GM21786 (cell line): ENCODE data around the gene NT5M.
"Not testable (repeated sequence)": the region's sequence is repeated elsewhere in the genome, so short reads cannot be mapped to it uniquely, and the experiment has no call there.

Source experiments
- ATAC-seq: cut with Tn5 transposase; IDR thresholded peaks from one replicate; pipeline ENCODE4 v1.9.1; 2021; ENCODE audit not compliant: unreplicated experiment

The NT5M gene

DNA sequence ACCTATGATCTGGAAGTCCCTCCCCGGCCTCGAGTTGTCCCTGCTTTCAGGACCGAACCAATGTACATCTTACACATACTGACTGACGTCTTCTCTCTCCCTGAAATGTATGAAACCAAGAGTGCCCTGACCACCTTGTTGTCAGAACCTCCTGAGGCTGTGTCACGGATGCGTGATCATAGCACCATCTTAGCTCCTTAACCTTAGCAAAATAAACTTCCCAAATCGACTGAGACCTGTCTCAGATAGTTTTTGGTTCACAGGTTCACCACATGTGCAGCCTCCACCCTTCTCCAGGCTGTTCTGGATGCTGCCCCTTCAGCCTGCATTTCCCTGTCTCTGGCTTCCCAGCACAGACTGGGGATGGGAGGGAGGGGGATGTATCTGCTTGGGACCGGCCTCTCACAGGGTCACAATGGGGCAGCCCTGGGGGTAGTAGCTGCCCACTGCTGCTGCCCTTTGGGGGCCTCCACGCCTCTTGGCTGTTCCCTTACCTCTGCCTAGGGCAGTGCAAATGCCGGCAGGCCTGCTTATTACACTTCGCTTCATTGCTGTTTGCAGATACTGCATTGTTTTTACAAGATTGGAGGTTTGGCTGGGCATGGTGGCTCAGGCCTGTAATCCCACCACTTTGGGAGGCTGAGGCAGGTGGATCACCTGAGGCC lies 69.8 kb downstream of the NT5M start:
- no peak for ATAC-seq

DNA sequence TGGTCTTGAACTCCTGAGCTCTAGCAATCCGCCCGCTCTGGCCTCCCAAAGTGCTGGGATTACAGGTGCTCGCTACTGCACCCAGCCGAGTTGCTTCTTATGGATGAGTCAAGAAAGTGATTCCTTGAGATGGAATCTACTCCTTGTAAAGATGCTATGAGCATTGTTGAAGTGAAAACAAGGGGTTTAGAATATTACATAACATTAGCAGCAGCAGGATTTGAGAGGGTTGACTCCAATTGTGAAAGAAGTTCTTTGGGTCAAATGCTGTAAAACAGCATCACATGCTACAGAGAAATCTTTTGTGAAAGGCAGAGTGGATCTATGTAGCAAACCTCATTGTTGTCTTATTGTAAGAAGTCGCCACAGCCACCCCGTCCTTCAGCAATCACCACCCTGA lies 72.7 kb downstream of the NT5M start:
- no peak for ATAC-seq

DNA sequence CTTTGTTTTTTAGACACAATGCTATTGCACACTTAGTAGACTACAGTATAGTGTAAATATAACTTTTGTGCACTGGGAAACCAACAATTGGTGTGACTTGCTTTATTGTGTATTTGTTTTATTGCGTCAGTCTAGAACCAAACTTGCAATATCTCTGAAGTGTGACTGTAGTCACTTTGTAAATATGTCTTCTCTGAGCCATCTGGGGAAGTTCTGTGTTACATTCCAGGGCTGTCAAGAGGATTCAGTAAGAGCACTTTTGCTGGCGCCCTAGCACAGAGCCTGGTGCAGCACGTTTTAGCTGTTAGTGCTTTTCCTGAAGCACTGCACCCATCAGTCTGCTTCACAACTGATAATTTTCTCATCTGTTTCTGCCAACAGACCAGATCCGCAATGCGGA lies 73.2 kb downstream of the NT5M start:
- no peak for ATAC-seq

DNA sequence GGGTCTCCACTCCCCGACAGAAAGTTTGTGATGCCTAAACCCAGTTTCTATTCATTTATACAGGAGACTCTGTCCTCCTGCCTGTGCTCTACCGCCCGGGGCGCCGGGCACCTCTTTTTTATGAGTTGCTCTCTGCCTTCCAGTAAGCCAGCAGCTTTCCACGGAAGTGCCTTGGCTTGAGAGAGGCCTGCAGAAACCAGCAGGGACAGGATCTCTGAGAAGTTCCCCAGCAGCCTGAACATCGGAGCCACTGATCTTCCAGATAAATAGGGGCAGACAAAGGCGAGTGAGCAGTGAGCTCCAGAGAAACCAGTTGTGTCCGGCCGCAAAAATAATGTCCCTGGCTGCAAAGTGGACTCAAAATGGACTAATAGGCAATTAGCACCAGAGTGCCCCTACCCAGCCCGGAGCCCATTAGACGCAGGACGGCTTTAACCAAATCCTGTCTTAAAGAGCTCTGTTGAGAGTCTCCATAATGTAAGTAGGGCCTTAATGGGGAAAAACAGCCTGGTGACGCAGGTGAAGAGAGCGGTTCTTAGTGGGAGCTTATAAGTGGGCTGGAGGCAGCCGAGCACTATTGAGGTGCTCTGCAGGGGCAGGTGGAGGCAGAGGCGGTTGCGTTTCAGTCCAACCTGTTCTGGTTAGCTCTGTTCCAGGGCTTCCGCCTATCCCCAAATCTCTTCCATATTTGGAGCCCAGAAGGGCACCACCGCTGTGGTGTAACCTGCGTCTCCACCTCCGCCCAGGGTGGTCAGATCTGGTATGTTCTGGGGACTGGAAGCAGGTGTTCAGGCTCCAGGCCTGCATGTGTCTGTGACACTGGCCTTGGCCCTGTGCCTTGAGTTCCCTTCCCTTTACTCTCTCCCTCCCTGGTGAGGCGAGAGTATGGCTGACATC lies 74.1 kb downstream of the NT5M start:
- no peak for ATAC-seq

GRCh38 chr17:17379197-17379991 lies 76.2 kb downstream of the NT5M start:
- no peak for ATAC-seq

DNA sequence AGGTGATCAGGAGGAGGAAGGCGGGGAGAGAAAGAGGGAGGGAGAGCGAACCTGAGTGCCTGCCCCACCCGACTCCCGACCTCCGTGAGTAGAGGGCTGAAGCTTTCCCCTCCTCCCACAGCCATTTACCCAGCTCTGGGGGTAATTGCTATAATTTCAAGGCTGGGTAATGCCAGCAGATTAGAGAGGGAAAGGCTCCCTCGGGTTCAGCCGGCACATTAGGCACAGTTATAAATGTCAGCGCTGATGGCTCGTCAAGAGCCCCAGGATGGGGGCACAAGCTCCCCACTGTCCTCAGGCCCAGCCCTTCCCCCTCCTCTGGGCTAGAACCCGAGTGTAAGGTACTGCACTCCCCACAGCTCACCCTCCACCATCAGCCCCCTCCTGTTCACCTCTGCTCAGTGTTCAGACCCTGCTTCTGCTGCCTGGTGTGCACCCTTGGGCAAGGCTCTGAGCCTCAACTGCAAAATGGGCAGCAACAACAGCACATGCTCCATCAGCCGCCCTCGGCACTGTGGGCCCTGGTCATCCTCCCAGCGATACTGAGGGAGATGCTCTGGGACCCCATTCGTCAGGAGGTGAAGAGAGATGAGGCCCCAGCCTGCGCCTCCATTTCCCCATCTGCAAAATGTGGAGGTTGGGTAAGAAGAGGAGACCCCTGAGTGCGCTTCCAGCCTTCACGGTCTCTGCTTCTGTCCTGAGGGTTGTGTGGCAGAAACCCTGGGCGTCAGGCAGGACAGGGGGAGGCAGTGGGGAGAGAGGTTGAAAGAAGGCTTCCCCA lies 77.2 kb downstream of the NT5M start:
- no peak for ATAC-seq

DNA sequence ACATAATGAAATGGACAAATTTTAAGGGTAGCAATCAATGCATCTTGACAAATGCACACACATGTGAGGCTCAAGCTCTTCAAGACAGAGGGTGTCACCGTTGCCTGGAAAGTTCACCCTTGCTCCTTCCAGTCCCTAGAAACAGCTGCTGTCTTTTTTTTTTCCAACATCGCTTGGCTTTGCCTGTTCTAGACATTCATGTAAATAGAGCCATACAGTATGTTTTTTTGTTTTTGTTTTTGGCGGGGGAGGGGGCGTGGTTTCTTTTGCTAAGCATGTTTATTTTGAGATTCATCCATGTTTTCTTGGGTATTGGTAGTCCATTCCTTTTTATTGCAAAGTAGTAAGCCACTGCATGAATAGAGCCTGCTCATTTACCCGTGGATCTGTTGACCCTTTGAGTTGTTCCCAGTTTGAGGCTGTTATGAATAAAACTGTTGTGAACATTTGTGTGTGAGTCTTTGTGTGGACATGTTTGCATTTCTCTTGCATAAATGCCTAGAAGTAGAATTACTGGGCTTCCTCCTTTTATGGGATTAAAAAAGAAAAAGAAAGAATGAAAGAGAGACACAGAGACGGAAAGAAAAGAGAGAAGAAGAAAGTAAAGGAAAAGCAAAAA lies 78.4 kb downstream of the NT5M start:
- ATAC-seq = no peak

DNA sequence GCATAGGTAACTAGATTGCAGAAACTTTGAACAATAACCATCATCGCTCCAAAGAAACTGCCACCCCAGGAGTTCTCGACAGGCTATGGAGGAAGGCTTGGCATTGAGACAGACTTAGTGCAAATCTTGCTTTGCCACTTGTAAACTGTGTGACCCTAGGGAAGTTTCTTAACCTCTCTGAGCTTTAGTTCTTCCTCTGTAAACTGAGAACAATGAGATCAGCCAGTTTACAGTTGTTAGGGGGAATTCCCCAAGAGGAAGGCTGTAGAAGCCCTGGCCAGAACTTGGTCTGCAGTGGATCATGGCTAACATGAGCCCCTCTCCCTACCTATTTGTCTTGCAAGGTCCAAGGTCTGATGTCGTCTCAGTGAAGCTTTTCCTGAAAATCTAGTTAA lies 78.9 kb downstream of the NT5M start:
- no peak for ATAC-seq

- ATAC-seq = no peak
Observed at GRCh38 chr17:17382971-17383370, 79.8 kb downstream of the NT5M start.

- not testable (repeated sequence) for ATAC-seq
Observed at GRCh38 chr17:17383431-17384290, 80.5 kb downstream of the NT5M start.

GRCh38 chr17:17384291-17384615 lies 81.1 kb downstream of the NT5M start:
- ATAC-seq = no peak

GRCh38 chr17:17384961-17385360 lies 81.8 kb downstream of the NT5M start:
- ATAC-seq = no peak

GRCh38 chr17:17385491-17385890 lies 82.3 kb downstream of the NT5M start:
- ATAC-seq = no peak

DNA sequence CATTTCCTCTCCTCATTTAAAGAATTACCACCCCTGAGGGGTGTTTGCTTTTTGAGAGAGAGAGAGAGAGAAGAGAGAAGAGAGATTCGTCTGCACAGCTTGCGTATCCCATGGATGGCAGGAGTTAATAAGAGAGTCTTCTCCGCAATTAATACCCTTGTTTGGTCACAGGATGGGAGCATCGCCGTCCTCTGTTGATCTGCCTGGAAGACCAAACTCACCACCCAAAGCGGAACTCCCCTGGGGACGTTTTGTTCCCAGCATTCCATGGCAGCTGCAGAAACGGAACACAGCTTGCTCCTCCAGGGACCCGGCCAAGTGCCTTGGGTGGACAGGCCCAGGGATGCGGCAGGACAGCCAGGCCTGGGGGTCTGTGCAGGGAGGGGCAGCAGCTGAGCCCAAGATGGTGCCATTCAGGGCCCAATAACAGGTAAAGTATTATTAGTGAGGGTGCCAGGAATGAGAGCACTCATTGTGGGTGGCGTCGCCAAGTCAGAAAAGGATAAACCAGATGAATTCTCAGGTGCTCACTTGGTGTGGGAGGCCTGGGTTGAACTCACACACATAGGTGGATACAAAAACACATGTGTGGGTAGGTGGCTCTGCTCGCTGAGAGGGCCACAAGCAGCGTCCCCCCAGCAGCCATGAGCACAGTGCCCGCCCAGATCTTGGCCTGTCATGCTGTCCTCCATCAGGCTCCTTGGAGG lies 83.1 kb downstream of the NT5M start:
- no peak for ATAC-seq

DNA sequence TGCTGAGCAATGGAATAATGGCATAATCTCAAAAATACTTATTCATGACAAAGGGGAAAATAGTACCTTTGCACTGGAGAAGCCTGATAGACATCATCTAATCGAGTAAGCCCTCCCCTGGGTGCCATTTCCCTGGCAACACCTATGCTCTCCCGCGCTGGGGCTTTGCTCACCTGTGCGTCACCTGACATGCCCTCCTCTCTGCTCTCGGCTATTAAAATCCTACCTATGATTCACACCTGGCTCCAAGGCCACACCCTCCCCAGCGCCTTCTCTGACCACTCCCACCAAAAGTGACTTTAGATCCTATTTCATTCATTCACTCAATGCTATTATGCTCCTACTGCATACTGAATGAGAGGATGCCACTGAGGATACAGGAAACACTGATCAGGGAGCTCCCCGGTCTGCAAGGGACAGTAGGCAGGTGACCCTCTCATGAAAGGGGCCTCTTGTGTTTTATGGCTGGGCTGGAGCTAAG lies 83.9 kb downstream of the NT5M start:
- no peak for ATAC-seq

DNA sequence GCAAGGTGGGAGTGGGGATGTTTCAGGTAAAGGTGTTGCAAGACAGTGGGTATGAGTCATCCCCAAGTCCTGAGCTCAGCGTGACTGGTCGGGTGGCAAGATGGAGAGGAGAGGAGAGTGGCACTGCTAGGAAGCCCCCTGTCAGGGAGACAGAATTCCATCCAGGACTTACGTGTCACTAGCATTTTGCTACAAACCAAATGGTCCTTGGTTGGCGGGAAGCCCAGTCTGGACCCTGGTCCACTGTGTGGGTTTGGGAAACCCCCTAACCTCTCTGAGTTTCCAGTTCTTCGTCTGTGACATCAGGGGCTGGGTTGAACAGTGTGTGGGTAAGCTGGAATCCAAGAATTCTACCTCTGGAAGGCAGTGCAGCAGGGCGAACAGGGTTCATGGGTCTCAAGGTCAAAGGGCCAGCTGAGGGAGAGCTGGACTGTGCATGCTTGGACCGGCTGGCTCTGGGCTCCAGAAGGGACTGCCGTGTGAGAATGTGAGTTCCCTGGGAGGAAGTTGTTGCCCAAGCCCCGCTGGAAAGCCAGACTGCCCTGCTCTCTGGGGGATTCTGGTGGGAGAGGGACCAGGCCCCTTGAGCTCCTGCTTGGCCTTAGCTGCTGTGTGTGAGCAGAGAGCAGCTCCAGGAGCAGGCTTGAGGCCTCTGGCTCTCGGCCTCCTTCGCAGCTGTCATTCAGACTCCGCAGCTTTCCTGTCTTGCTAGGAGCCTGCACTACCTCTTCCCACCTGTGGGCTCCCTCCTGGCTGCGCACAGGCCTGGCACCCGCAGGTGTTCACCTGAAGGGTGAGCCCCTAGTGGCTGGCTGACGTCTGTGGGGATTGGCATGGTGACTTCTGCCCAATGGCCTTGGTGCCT lies 84.6 kb downstream of the NT5M start:
- ATAC-seq = no peak

DNA sequence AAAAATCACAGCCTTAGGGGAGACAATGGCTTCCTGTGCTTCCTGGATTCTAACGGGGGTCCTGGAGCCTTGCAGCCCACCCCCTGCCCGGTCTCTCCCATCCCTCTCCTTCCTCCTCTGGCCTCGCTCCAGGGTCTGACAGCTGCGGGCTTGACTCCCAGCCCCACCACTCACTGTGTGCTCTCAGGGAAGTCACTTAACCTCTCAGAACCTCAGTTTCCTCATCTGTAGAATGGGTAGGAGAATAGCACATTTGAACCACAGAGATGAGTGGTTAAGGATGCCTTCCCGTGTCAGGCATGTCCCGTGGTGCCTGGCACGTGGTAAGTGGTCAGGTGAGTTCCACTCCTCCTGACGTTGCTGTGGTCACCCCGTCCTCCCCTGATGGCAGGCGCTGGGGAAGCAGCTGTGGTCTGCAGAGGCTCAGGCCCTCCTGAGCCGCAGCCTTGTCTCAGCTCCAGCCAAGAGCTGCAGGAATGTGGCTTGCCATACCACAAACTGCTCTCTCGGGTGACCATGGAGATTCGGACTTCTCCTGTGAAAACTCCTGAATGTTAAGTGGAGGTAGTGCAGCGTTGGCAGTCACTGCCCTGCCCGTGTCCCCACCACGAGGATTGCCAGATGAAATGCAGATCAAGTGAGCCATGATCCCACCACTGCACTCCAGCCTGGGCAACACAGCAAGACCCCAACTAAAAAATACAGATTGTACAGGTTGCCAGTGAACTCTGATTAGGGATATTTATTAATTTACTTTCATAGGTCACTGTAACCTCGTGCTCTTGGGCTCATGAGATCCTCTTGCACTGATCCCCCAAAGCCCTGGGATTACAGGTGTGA lies 85.7 kb downstream of the NT5M start:
- ATAC-seq = no peak
